ENCODE data around the gene COMMD1.

DNA sequence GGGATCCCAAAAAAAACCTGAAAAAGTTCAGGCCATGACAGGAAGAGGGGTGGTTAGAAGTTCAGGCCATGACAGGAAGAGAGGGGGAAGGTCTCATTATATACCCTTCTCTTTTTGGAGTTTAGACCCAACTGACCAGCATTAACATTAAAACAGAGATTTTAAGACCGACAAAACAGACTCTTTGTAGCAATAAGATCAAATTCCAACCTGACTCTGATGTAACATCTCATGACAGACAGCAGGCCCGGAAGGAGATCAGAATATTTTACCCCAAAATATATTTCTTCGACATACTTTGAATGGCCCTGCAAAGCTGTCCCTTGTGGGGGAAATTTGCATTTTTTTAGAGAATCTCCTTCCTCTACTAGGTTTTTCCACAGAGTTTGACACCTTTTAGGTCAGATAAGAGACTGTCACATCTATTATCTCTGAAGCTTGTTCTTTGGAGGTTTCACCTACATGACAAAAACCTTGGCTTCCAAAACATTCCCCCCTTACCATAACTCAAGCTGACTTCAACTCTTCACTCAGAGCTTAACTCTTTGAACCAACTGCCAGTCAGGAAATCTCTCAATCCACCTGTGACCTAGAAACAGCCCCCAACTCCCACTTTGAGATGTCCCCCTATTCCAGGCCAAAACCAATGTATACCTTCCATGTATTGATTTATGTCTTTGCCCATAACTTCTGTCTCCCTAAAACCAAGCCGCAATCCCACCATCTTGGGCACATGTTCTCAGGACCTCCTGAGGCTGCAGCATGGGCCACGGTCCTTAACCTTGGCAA lies 239.4 kb downstream of the COMMD1 start:
- TF ChIP-seq ZSCAN20 (CRISPR knock-in tag; IDR thresholded peaks at IDR 0.05), result no peak
- TF ChIP-seq, protein P1, sequence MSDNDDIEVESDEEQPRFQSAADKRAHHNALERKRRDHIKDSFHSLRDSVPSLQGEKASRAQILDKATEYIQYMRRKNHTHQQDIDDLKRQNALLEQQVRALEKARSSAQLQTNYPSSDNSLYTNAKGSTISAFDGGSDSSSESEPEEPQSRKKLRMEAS (IDR thresholded peaks at IDR 0.05), result no peak
- TF ChIP-seq CTCF (IDR thresholded peaks at IDR 0.05), result no peak
- TF ChIP-seq HOXA7 (CRISPR knock-in tag; IDR thresholded peaks at IDR 0.05), result no peak
- TF ChIP-seq SREBF2 (IDR thresholded peaks at IDR 0.05), result no peak
